ENCODE measurements around the gene CRTAC1. TPM values are rescaled to one million over a fixed set of nuclear protein-coding genes. Genes with fewer than 3 reads are reported as not detected.

CRTAC1 gene
- total RNA-seq, 2 donors from 2014 or later: not detected

- no peak overlapping the region for H3K27ac Mint-ChIP-seq
- no peak for ATAC-seq (replicated peaks in 1 of 2)
- H3K9me3 Mint-ChIP-seq: no peaks in the 10 kb centered on the region
- no peak overlapping the region for H3K4me3 Mint-ChIP-seq
- no peaks in the 10 kb centered on the region for H3K4me1 Mint-ChIP-seq (ENCODE audit: low read depth)
- DNase-seq: no peak
- H3K36me3 Mint-ChIP-seq (ENCODE audit: insufficient read depth in 2 of 2): no peaks in the 10 kb centered on the region
- H3K27me3 Mint-ChIP-seq (ENCODE audit: low read depth): peaks cover 46% of the 10 kb centered on the region
Measured at GRCh38 chr10:98020254-98020653, 10.2 kb downstream of the CRTAC1 start.

GRCh38 chr10:98019784-98020183 lies 10.6 kb downstream of the CRTAC1 start:
- no peaks in the 10 kb centered on the region for H3K9me3 Mint-ChIP-seq
- DNase-seq (no peak), ATAC-seq (replicated peaks in 1 of 2) (no peak)
- H3K27me3 Mint-ChIP-seq (ENCODE audit: low read depth): peaks cover 46% of the 10 kb centered on the region
- no peaks in the 10 kb centered on the region for H3K4me1 Mint-ChIP-seq (ENCODE audit: low read depth)
- H3K36me3 Mint-ChIP-seq (ENCODE audit: insufficient read depth in 2 of 2): no peaks in the 10 kb centered on the region
- no peak overlapping the region for H3K27ac Mint-ChIP-seq
- no peak overlapping the region for H3K4me3 Mint-ChIP-seq

- Mint-ChIP-seq H3K9me3 (no peaks in the 10 kb centered on the region), H3K27me3 (ENCODE audit: low read depth) (peaks cover 43% of the 10 kb centered on the region), H3K27ac (no peak overlapping the region), H3K4me3 (no peak overlapping the region), H3K4me1 (ENCODE audit: low read depth) (no peaks in the 10 kb centered on the region), H3K36me3 (ENCODE audit: insufficient read depth in 2 of 2) (no peaks in the 10 kb centered on the region)
- DNase-seq: no peak
- no peak for ATAC-seq (replicated peaks in 1 of 2)
Measured at GRCh38 chr10:98016772-98017475, 13.5 kb downstream of the CRTAC1 start.

- no peak for ATAC-seq (replicated peaks in 1 of 2)
- no peaks in the 10 kb centered on the region for H3K9me3 Mint-ChIP-seq
- no peak overlapping the region for H3K4me3 Mint-ChIP-seq
- no peak for DNase-seq
- H3K36me3 Mint-ChIP-seq (ENCODE audit: insufficient read depth in 2 of 2): no peaks in the 10 kb centered on the region
- H3K27me3 Mint-ChIP-seq (ENCODE audit: low read depth): peaks cover 52% of the 10 kb centered on the region
- H3K4me1 Mint-ChIP-seq (ENCODE audit: low read depth): no peaks in the 10 kb centered on the region
- no peak overlapping the region for H3K27ac Mint-ChIP-seq
Measured at GRCh38 chr10:98013776-98014175, 16.6 kb downstream of the CRTAC1 start.

GRCh38 chr10:98013122-98013521 lies 17.3 kb downstream of the CRTAC1 start:
- DNase-seq (no peak), ATAC-seq (replicated peaks in 1 of 2) (no peak)
- no peak overlapping the region for H3K4me3 Mint-ChIP-seq
- H3K27me3 Mint-ChIP-seq (ENCODE audit: low read depth): peaks cover 56% of the 10 kb centered on the region
- no peak overlapping the region for H3K27ac Mint-ChIP-seq
- H3K9me3 Mint-ChIP-seq: no peaks in the 10 kb centered on the region
- H3K4me1 Mint-ChIP-seq (ENCODE audit: low read depth): no peaks in the 10 kb centered on the region
- H3K36me3 Mint-ChIP-seq (ENCODE audit: insufficient read depth in 2 of 2): no peaks in the 10 kb centered on the region

GRCh38 chr10:98012644-98013043 lies 17.8 kb downstream of the CRTAC1 start:
- Mint-ChIP-seq H3K27me3 (ENCODE audit: low read depth) (peaks cover 56% of the 10 kb centered on the region), H3K9me3 (no peaks in the 10 kb centered on the region), H3K36me3 (ENCODE audit: insufficient read depth in 2 of 2) (no peaks in the 10 kb centered on the region), H3K27ac (no peak overlapping the region), H3K4me3 (no peak overlapping the region), H3K4me1 (ENCODE audit: low read depth) (no peaks in the 10 kb centered on the region)
- DNase-seq: no peak
- ATAC-seq (replicated peaks in 1 of 2): no peak

GRCh38 chr10:98010939-98011685 lies 19.3 kb downstream of the CRTAC1 start:
- Mint-ChIP-seq H3K4me1 (ENCODE audit: low read depth) (peaks cover 6% of the 10 kb centered on the region), H3K27me3 (ENCODE audit: low read depth) (peaks cover 57% of the 10 kb centered on the region), H3K4me3 (no peak overlapping the region), H3K36me3 (ENCODE audit: insufficient read depth in 2 of 2) (no peaks in the 10 kb centered on the region), H3K9me3 (no peaks in the 10 kb centered on the region), H3K27ac (no peak overlapping the region)
- no peak for ATAC-seq (replicated peaks in 1 of 2)
- DNase-seq: no peak

GRCh38 chr10:98006266-98006665 lies 24.2 kb downstream of the CRTAC1 start:
- Mint-ChIP-seq H3K27me3 (ENCODE audit: low read depth) (peaks cover 27% of the 10 kb centered on the region), H3K4me1 (ENCODE audit: low read depth) (peaks cover 8% of the 10 kb centered on the region), H3K27ac (no peak overlapping the region), H3K36me3 (ENCODE audit: insufficient read depth in 2 of 2) (no peaks in the 10 kb centered on the region), H3K4me3 (peak overlapping the region in 1 of 2 donors; percentile 19), H3K9me3 (no peaks in the 10 kb centered on the region)
- ATAC-seq (replicated peaks in 1 of 2) (no peak), DNase-seq (no peak)

GRCh38 chr10:98001736-98002135 lies 28.7 kb downstream of the CRTAC1 start:
- Mint-ChIP-seq H3K36me3 (ENCODE audit: insufficient read depth in 2 of 2) (peaks cover 2% of the 10 kb centered on the region in 2 donors), H3K9me3 (peaks cover 2 to 3% of the 10 kb centered on the region in 2 donors), H3K27me3 (ENCODE audit: low read depth) (peaks cover 9% of the 10 kb centered on the region), H3K27ac (no peak overlapping the region), H3K4me1 (ENCODE audit: low read depth) (peaks cover 8% of the 10 kb centered on the region), H3K4me3 (no peak overlapping the region)
- DNase-seq: no peak
- no peak for ATAC-seq (replicated peaks in 1 of 2)

- Mint-ChIP-seq H3K27me3 (ENCODE audit: low read depth) (no peaks in the 10 kb centered on the region), H3K4me1 (ENCODE audit: low read depth) (no peaks in the 10 kb centered on the region), H3K9me3 (peaks cover 2 to 3% of the 10 kb centered on the region in 2 donors), H3K4me3 (no peak overlapping the region), H3K36me3 (ENCODE audit: insufficient read depth in 2 of 2) (peaks cover 2% of the 10 kb centered on the region in 2 donors), H3K27ac (no peak overlapping the region)
- ATAC-seq (replicated peaks in 1 of 2): no peak
- no peak for DNase-seq
Measured at GRCh38 chr10:98000346-98000745, 30.1 kb downstream of the CRTAC1 start.

- Mint-ChIP-seq H3K4me1 (ENCODE audit: low read depth) (no peaks in the 10 kb centered on the region), H3K27me3 (ENCODE audit: low read depth) (no peaks in the 10 kb centered on the region), H3K4me3 (no peak overlapping the region), H3K9me3 (peaks cover 2 to 3% of the 10 kb centered on the region in 2 donors), H3K27ac (no peak overlapping the region), H3K36me3 (ENCODE audit: insufficient read depth in 2 of 2) (peaks cover 2% of the 10 kb centered on the region in 2 donors)
- no peak for ATAC-seq (replicated peaks in 1 of 2)
- no peak for DNase-seq
Measured at GRCh38 chr10:97999923-98000248, 30.5 kb downstream of the CRTAC1 start.

- H3K9me3 Mint-ChIP-seq: peaks cover 2 to 3% of the 10 kb centered on the region in 2 donors
- DNase-seq (no peak), ATAC-seq (replicated peaks in 1 of 2) (no peak)
- H3K36me3 Mint-ChIP-seq (ENCODE audit: insufficient read depth in 2 of 2): peaks cover 2% of the 10 kb centered on the region in 2 donors
- H3K27me3 Mint-ChIP-seq (ENCODE audit: low read depth): no peaks in the 10 kb centered on the region
- H3K4me1 Mint-ChIP-seq (ENCODE audit: low read depth): no peaks in the 10 kb centered on the region
- H3K4me3 Mint-ChIP-seq: no peak overlapping the region
- no peak overlapping the region for H3K27ac Mint-ChIP-seq
Measured at GRCh38 chr10:97999066-97999922, 31.1 kb downstream of the CRTAC1 start.

GRCh38 chr10:97991871-97992270 lies 38.5 kb downstream of the CRTAC1 start:
- Mint-ChIP-seq H3K36me3 (ENCODE audit: insufficient read depth in 2 of 2) (no peaks in the 10 kb centered on the region), H3K4me3 (no peak overlapping the region), H3K9me3 (no peaks in the 10 kb centered on the region), H3K27me3 (ENCODE audit: low read depth) (peaks cover 18% of the 10 kb centered on the region), H3K27ac (no peak overlapping the region), H3K4me1 (ENCODE audit: low read depth) (no peaks in the 10 kb centered on the region)
- DNase-seq (no peak), ATAC-seq (replicated peaks in 1 of 2) (no peak)

Data from activated T-cell treated with anti-CD3 and anti-CD28 coated beads, Interleukin-2, amount 50 U/mL, for 72 hours (primary cell).